ENCODE data around the gene ZNF785. TPM values are rescaled to one million over a fixed set of nuclear protein-coding genes. Genes with fewer than 3 reads are reported as not detected.

Gene ZNF785
- total RNA-seq, 1 experiment from 2014 or later: 18.8 TPM

GRCh38 chr16:30567991-30568638, 17.4 kb downstream of the ZNF785 start:
- Histone ChIP-seq H3T11ph (ENCODE audit: low read length) (no peak overlapping the region), H2AK5ac (ENCODE audit: insufficient read length, low read length) (no peak overlapping the region), H3K79me2 (ENCODE audit: insufficient read depth, low read length) (no peaks in the 10 kb centered on the region), H3K9me3 (ENCODE audit: control insufficient read depth, low read depth, low read length) (no peaks in the 10 kb centered on the region), H3K9ac (ENCODE audit: extremely low read depth, insufficient read length, low read length) (no peak overlapping the region), H3K23me2 (ENCODE audit: insufficient read length, low read depth, low read length, poor library complexity, severe bottlenecking) (peaks cover 16% of the 10 kb centered on the region), H4K20me1 (ENCODE audit: control insufficient read depth, insufficient read depth, insufficient read length) (no peaks in the 10 kb centered on the region), H3K27me3 (ENCODE audit: insufficient read depth, low read length) (no peaks in the 10 kb centered on the region), H2BK20ac (ENCODE audit: low read depth, low read length, poor library complexity, severe bottlenecking) (no peak overlapping the region), H4K8ac (replicated peaks; ENCODE audit: insufficient read length, low read depth, low read length) (no peak overlapping the region), H2BK15ac (ENCODE audit: low read depth, low read length) (no peak overlapping the region), H4K5ac (ENCODE audit: insufficient read length, low read depth, low read length) (no peak overlapping the region), H3K23ac (ENCODE audit: insufficient read length, low read depth, low read length) (no peak overlapping the region), H2BK12ac (ENCODE audit: insufficient read length, low read depth, low read length) (no peak overlapping the region), H3K4ac (ENCODE audit: low read depth, low read length) (no peak overlapping the region), H3K79me1 (ENCODE audit: insufficient read depth, low read depth, low read length, poor library complexity, severe bottlenecking) (no peaks in the 10 kb centered on the region), H2BK5ac (ENCODE audit: insufficient read length, low read length) (no peak overlapping the region), H2AFZ (ENCODE audit: low read length) (no peak overlapping the region), H3K18ac (ENCODE audit: insufficient read length, low read depth, low read length) (no peak overlapping the region), H3K14ac (ENCODE audit: insufficient read depth, low read length) (no peak overlapping the region), H3K27ac (ENCODE audit: insufficient read length, low read depth, low read length) (no peak overlapping the region), H3K4me2 (ENCODE audit: insufficient read depth, insufficient read length, low read length) (no peak overlapping the region), H4K91ac (ENCODE audit: insufficient read length, low read depth, low read length) (no peak overlapping the region), H3K56ac (ENCODE audit: insufficient read length, low read depth, low read length) (no peak overlapping the region), H3K4me1 (ENCODE audit: insufficient read depth, low read length) (no peaks in the 10 kb centered on the region; the same call in 1 of the 2 replicates), H2BK120ac (ENCODE audit: low read depth, low read length, poor library complexity, severe bottlenecking) (no peak overlapping the region)
- WGBS (ENCODE audit: extremely low coverage, insufficient read length, low lambda C conversion rate): no CpG with 5 or more reads among the region's 6 CpGs
- Mint-ChIP-seq H3K4me1 (peaks cover 13 to 22% of the 10 kb centered on the region in 2 experiments), H3K36me3 (ENCODE audit: insufficient read depth in 1 of 3, low read depth in 3 of 3) (no peaks in the 10 kb centered on the region), H3K27ac (no peak overlapping the region), H3K27me3 (ENCODE audit: low read depth) (peaks cover 12% of the 10 kb centered on the region), H3K9me3 (no peaks in the 10 kb centered on the region), H3K4me3 (no peak overlapping the region)
- DNase-seq: no peak
- TF ChIP-seq CTCF (conservative IDR thresholded peaks at IDR 0.05): no peak
